GM12891 (cell line): ENCODE results near the gene TNFRSF12A.
A peak's percentile ranks its signal among the peaks of the same experiment; 100 is the strongest.

ENCODE experiments used
- DNase-seq: peaks from one replicate; pipeline ENCODE4 v3.0.0; 2011; ENCODE audit warnings: low spot score; ENCODE audit not compliant: insufficient read length
- FAIRE-seq: peaks from 2 replicates; lab custom pipeline; 2011; peaks lifted over from hg19 to GRCh38; lab: Jason Lieb, UNC
- PAX5 ChIP-seq: IDR thresholded peaks from 2 replicates; pipeline ENCODE4 v1.6.1; 2011; ENCODE audit warnings: low read length, moderate library complexity, mild to moderate bottlenecking; ENCODE audit not compliant: insufficient read depth, severe bottlenecking
- POLR2A ChIP-seq: IDR thresholded peaks from 2 replicates; pipeline ENCODE4 v1.6.1; 2011; ENCODE audit warnings: low read depth, low read length, control low read depth
- POLR2AphosphoS5 ChIP-seq: IDR thresholded peaks from 2 replicates; pipeline ENCODE4 v1.6.1; 2011; ENCODE audit warnings: low read depth, low read length, control low read depth
- POU2F2 ChIP-seq: IDR thresholded peaks from 2 replicates; pipeline ENCODE4 v1.6.1; 2011; ENCODE audit warnings: low read depth, mild to moderate bottlenecking, control low read depth, low read length, moderate library complexity
- SPI1 ChIP-seq: IDR thresholded peaks from 2 replicates; pipeline ENCODE4 v1.6.1; 2011; ENCODE audit warnings: low read depth, low read length, control low read depth
- TAF1 ChIP-seq: IDR thresholded peaks from 2 replicates; pipeline ENCODE4 v1.6.1; 2011; ENCODE audit warnings: low read depth, low read length, control low read depth

Gene TNFRSF12A

GRCh38 chr16:3023415-3023668 is 3.2 kb downstream of the TNFRSF12A start:
- no peak for FAIRE-seq
- TF ChIP-seq SPI1 (no peak), PAX5 (no peak), POLR2A (no peak), POLR2AphosphoS5 (no peak), TAF1 (no peak), POU2F2 (no peak)
- DNase-seq = no peak

GRCh38 chr16:3023669-3024478 is 3.7 kb downstream of the TNFRSF12A start, which contains the start of the genes HCFC1R1 and THOC6:
TSS of gene HCFC1R1 (minus strand) at chr16:3023942. CDS start at chr16:3023941, 1 bp downstream.
TSS of gene THOC6 (plus strand) at chr16:3024035. CDS start at chr16:3024327, 292 bp downstream.
- FAIRE-seq (peak; percentile 100), DNase-seq (peak; percentile 91)
- peak; percentile 82 for TF ChIP-seq POLR2A
- peak; percentile 85 for TF ChIP-seq POLR2AphosphoS5
- peak; percentile 37 for TF ChIP-seq PAX5
- no peak; the same call in 1 of the 2 replicates for TF ChIP-seq TAF1
- TF ChIP-seq POU2F2 = 0 out of 2 replicates have a peak, but pooled peaks have one; percentile 32
- TF ChIP-seq SPI1 = peak; percentile 66

- FAIRE-seq (no peak), DNase-seq (no peak)
- TF ChIP-seq SPI1 (no peak), TAF1 (no peak), POLR2A (no peak), PAX5 (no peak), POLR2AphosphoS5 (no peak), POU2F2 (no peak)
Measured at GRCh38 chr16:3025032-3026002, 5.1 kb downstream of the TNFRSF12A start.

- DNase-seq (no peak), FAIRE-seq (no peak)
- TF ChIP-seq POLR2A (no peak), POU2F2 (no peak)
Measured at GRCh38 chr16:3026003-3026378, 5.8 kb downstream of the TNFRSF12A start.

- no peak for TF ChIP-seq PAX5
- no peak for TF ChIP-seq POLR2AphosphoS5
- no peak for TF ChIP-seq TAF1
- TF ChIP-seq POU2F2 = no peak
- no peak for TF ChIP-seq POLR2A
- TF ChIP-seq SPI1 = no peak
- FAIRE-seq (no peak), DNase-seq (no peak)
Measured at GRCh38 chr16:3026609-3027488, 6.7 kb downstream of the TNFRSF12A start.

GRCh38 chr16:3027489-3027795 is 7.3 kb downstream of the TNFRSF12A start:
- DNase-seq (no peak), FAIRE-seq (no peak)
- TF ChIP-seq POLR2A (no peak), POU2F2 (no peak), POLR2AphosphoS5 (no peak), SPI1 (no peak), PAX5 (no peak), TAF1 (no peak)

- DNase-seq (peak; percentile 88), FAIRE-seq (peak; percentile 97)
- TF ChIP-seq POLR2AphosphoS5 (no peak), POU2F2 (no peak), TAF1 (no peak), PAX5 (no peak), SPI1 (no peak), POLR2A (no peak)
Measured at GRCh38 chr16:3027983-3028715, 8.0 kb downstream of the TNFRSF12A start.

GRCh38 chr16:3028716-3029319 is 8.7 kb downstream of the TNFRSF12A start:
- FAIRE-seq (no peak), DNase-seq (no peak)
- TF ChIP-seq POU2F2 = no peak
- TF ChIP-seq TAF1 = no peak
- TF ChIP-seq POLR2A = no peak
- no peak for TF ChIP-seq PAX5
- TF ChIP-seq SPI1 = no peak
- no peak for TF ChIP-seq POLR2AphosphoS5
